NCI-H82 treated with DMSO at 0.1 percent for 48 hours (cell line): ENCODE data around the gene IRX2.

Source experiments
- DNase-seq: peaks from one replicate; lab custom pipeline; 2025; ENCODE audit not compliant: unreplicated experiment; lab: John Stamatoyannopoulos, UW

IRX2 gene

DNA sequence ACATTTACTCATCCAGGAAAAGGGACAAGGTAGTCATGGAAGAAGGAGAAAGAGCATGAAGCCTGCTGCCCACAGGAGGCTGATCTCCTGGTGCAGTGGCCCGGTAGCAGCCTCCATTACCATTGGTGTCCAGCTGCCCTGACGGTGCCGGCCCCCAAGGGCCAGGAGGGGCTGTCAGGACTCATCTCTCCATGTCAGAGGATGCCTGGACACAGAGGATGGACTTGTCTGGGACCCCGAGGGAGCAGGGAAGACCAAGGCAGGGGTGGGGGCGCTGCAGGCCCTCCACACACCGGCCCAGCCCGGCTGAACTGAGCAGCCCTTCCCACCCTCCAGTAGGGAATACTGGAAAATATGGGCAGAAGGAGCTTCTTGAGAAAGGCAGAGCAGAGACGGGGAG lies 52.2 kb downstream of the IRX2 start:
- DNase-seq, result no peak

DNA sequence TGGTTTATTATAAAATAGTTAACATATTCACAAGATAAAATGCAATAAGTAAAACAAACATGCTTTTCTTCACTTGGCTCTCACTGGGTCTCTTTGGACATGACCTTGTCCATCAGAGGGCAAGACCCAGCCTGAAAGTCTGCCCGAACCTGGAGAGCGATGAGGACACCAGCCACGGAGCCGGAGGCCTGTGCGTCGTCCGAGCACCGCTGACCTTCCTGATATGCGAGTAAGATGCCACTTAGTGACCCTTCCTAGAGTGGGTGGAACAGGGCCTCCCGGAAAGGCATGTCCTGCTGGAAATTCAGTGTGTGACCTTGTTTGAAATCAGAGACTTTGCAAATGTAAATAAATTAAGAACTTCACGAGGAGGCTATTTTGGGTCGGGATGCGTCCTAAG lies 52.9 kb downstream of the IRX2 start:
- no peak for DNase-seq

DNA sequence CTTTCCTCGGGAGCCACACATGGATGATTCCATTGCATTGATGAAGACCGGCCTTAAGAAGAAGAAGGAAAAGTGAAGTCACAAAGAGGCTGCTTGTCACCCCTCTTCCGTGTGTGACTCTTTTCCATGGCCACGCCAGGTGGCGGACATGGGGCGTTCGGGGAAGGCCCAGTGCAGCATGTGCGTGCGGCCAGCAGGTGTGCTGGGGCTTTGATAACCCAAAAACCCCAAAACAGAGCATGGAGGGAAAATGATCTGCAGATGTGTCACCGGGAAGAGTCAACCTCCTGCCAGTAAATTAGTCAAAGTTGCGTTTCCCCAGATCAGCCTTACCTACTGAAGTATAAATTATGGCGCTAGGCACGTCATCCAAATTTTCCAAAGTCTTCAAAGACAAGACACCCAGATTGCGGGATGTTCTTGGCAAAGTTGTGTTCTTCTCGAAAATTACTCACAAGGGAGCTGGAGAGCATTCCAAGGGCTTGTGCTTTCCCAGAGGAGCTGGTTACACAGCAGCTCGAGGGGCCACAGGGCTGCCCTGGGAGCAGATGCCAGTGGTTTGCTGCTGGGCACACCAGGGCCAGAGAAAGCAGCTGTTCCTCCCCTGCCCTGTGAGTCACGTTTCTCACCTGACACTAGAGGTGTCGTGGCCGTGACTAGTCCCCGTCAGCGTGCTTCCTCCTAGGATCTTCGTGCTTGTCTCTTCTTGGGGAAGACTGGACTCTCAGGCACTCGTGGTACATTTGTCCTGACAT lies 53.9 kb downstream of the IRX2 start:
- DNase-seq, result no peak

DNA sequence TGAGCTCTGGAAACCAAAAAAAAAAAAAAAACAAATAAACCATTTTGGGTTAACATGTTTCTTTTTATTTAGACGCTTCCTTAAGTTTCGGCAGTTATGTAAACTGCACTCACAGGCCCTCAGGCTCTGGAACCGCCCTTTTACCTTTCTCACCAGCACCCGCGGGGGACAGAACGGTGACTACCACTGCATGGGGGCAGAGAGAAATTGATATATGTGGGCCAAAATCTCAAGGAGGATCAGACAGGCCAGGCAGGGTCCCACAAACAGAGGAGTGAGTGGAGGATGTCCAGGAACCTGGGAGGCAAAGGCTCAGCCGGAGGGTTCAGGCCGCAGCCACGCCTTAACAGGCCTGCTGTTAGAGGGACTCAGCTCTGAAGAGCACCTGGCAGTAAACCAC lies 54.4 kb downstream of the IRX2 start:
- DNase-seq, result no peak
